HG03039 (cell line): ENCODE data around the gene OGFOD2.

Experiments used
- ATAC-seq: cut with Tn5 transposase; IDR thresholded peaks from one replicate; pipeline ENCODE4 v1.9.1; 2021; ENCODE audit warnings: mild to moderate bottlenecking, moderate library complexity; ENCODE audit not compliant: unreplicated experiment

The OGFOD2 gene

DNA sequence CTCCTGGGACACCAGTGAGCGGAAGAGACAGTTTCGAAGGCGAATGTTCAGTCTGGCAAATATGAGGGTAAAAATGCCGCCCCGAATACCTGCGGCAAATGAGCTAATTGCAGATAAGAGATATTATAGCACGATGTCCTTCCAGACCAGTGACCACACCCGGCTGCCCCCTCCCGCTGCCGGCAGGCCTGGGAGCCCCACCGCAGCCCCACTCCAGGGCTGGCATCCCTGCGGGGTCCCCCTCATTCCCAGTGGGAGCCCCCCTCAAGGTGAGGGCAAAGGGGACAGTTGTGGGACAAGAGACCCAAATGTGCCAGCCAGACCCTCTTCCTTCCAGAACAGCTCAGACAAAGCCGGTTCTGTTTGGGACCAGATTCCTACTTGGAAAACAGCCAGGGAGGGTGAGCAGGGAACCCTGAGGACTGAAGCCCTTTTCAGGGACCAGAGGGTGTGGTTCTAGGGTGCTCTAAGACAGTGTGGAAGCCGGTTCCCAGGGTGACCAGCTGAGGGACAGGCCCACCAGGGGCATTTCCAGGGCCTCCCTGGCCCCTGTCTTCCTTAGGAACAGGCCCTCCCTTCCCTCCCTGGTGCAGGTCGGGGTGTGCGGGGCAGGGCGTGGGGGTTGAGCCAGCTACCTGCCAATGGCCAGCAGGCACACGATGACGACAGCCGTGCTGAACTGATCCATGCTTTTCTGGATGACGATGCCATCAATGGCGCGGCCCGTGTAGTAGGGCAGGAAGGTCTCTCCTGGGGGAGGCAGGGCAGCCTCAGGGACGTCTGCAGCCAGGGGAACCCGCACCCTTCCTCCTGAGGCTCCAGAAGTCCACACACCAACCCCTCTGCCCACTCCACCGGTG, 25.0 kb upstream of the OGFOD2 start:
- no peak for ATAC-seq

- ATAC-seq = no peak
Observed at GRCh38 chr12:122951406-122951805, 23.6 kb upstream of the OGFOD2 start.

- ATAC-seq = no peak
Observed at GRCh38 chr12:122951979-122952892, 22.8 kb upstream of the OGFOD2 start.

DNA sequence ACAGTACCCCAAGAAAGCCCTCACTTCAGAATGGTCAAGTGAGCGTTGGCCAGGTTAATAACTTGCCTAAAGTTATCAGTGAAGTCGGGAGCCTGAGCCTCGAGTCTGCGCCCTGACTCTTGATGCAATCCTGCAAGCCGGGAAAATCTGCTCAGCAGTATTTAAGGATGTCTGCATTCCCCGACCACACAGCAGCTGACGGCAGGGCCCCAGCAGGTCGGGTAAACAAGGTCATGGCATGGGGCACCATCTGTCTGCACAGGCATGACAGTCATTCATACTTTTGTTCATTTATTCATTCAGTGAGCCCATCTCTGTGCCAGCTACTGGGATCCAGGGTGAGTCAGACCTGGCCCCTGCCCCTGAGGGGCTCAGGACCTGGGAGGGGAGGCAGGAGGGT, 19.9 kb upstream of the OGFOD2 start:
- no peak for ATAC-seq

- no peak for ATAC-seq
Observed at GRCh38 chr12:122956035-122956434, 19.0 kb upstream of the OGFOD2 start.

DNA sequence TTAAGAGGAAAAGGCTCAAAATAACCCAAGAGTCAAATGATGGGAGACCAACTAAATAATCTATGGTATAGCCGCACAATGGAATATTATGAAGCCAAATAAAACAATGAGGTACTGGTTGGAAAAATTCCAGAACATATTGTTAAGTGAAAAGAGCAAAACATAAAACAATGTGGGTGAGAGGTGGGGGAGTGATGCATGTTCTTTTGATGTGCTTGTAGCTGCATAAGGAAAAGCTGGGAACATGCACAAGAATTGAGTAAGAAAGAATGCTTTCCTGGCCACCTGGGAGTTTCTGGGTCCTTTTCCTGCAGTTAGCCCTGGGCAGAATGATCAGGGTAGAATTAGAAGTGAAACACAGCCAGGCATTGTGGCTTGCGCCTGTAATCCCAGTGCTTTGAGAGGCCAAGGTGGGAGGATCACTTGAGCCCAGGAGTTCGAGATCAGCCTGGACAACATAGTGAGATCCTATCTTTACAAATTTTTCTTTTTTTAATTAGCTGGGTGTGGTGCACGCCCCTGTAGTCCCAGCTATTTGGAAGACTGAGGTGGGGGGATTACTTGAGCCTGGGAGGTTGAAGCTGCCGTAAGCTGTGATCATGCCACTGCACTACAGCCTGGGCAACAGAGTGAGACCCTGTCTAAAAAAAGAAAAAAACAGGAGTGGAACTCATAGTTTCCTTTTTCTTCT, 16.7 kb upstream of the OGFOD2 start:
- ATAC-seq = no peak

GRCh38 chr12:122959566-122960192, 15.4 kb upstream of the OGFOD2 start:
- ATAC-seq = no peak

GRCh38 chr12:122960193-122960569, 14.9 kb upstream of the OGFOD2 start:
- ATAC-seq = no peak

GRCh38 chr12:122961531-122962329, 13.3 kb upstream of the OGFOD2 start:
- ATAC-seq = no peak

DNA sequence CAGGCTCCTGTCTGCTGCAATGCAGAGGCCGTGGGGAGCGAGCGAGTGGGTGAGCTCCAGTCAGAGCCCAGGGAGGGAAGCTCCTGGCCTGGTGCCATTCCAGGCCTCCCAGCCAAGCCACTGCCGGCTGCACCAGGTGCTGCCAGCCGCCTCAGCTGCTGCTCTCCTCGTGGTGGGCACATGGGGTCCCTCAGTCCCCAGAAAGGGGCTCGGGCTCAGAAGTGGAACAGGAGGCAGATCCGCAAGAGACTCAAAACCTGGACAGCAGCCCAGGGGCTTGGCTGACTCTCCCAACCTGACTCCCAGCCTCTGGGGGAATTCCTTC, 11.1 kb upstream of the OGFOD2 start:
- no peak for ATAC-seq

GRCh38 chr12:122964439-122965257, 10.4 kb upstream of the OGFOD2 start:
- ATAC-seq = no peak

- no peak for ATAC-seq
Observed at GRCh38 chr12:122965321-122965751, 9.7 kb upstream of the OGFOD2 start.

DNA sequence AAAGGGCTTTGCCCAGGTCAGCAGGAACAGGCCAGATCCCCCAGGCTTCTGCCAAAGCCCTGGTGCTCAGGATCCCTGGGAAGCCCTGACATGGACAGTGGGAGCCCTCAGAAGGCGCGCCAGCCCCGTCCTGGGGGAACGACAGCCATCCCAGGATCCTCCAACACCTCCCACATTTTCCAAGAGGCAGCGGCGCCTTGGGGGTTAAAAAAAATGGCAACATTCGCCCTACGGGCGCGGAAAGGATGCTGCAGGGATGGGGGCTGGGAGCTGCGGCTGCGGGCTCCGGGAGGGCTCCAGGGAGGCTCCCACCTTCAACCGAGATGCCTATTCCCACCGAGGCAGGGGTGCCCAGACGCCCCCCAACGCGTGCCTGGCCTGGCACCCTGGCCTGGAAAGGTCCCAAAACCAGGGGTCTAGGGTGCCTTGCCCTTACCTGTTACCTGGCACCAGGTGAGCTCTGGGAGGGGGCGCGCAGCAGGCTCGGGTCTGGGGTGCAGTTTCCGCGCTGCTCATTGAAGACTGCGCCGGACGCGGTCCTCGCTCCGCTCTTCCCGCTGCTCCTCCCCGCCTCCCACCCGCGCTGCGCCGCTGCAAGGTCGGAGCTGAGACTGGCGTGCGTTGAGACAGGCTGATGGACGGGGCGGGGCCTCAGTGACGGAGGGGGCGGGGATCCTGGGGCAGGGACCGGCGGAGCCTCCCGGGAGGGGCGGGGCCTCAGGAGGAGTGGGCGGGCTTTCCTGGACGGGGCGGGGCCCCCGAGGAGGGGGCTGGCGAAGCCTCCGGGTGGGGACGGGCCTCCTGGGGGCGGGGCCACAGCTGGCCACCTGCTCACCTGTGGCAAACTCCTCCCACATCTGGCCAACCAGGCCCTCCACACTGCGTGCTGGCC, 8.9 kb upstream of the OGFOD2 start, which contains the start of gene ABCB9:
Gene ABCB9 (minus strand): TSS at position 613 of the 892 bp plus-strand sequence. CDS start 6,228 bp downstream, outside the sequence.
- peak; percentile 66 for ATAC-seq

DNA sequence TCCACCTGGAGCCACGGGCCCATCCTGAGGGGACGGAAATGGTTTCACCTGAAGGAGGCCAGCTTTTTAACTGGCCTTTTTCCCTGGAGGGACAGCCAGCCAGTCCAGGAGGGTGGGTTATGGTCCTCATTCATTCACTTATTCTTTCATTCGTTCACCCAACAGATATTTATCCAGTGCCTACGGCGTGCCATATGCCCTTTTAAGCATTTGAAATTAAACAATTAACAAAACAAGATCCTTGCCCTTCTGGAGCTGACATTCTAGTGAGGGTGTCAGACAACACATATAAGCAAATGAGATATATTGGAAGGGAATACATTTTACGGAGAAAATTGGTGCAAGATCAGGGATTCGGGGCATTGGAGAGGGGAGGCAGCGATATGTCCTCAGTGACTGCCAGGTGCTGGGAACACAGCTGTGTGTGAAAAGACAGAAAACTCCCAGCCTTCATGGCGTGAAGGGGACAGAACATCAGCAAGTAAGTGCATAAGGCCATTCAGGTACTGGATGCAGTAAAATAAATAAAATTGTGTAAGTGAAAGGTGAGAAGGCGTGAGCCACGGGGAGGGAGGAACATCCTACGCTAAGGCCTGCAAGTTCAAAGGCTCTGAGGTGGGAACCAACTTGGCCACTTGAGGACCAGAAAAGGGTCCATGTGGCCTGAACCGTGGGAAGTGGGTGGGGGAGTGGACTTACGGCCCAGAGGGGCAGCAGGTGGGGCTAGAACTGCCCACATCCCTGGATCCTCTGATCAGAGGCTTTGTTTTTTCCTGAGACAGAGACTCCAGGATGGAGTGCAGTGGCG, 8.1 kb upstream of the OGFOD2 start:
- no peak for ATAC-seq

DNA sequence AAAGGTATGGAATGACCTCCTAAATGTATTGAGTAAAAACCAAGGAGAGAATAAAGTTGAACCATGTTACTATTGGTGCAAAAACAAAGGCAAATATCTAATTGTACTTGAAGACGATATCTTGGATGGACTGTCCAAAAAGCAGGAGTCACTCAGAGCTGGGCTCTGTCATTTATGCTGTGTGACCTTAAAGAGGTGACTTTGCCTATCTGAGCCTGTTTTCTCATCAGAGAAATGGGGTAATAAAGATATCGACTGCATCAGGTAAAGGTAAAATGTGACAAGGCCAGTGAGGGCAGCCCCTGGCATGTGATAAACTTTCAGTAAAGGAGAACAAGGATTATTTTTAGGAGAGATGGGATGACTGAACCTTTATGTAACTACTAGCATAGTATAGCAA, 6.9 kb upstream of the OGFOD2 start:
- no peak for ATAC-seq

- ATAC-seq = no peak
Observed at GRCh38 chr12:122969676-122970075, 5.4 kb upstream of the OGFOD2 start.

DNA sequence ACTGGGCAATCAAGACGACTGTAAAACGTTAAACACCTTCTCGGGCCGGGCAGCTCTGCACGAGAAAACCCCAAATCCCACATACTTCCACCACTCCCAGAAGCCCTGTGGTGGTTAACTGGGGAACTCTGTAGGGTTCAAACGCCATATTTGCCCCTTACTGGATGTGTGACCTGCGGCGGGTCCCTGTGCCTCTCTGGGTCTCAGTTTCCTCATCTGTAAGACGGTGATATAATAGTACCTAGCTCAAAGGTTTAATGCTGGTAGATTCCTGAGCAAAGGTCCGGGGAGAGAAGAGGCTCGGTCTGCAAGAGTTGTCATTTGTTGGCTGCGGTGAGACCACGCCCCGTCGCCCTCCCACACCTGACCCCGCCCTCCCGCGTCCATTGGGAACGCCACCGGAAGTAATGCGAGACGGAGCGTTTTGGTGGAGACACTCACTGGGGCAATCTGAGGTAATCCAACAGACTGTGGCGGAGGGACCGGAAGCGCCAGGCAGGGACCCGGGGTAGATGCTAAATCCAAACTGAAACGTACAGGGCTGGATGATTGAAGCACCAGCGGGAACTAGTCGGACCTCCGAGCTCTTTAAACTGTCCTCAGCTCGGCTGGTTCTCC, 661 bp upstream of the OGFOD2 start:
- ATAC-seq = peak; percentile 64
